ENCODE measurements around the gene FAM50A.

FAM50A gene

DNA sequence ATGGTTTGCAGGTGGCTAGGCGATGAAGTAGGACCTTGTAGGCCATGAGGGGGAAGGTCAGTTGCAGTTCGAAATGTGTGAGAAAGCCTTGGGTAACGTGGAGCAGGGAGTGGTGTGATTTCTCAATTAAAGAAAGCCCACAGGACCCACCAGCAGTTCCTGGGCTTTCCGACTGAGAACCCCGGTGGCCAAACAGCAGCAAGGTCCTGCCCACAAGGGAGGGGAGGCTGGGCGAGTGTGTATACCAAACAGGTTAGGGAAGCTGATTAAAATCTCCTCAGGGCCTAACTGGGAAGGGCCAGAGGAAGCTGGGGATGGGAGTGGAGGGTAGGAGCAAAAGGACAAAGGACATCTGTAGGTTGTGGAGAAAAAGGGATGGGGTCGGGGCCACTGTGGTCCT is 13.0 kb upstream of the FAM50A start:
- Mint-ChIP-seq H3K27me3 (no peaks in the 10 kb centered on the region), H3K36me3 (no peaks in the 10 kb centered on the region), H3K9me3 (no peaks in the 10 kb centered on the region), H3K27ac (no peak overlapping the region), H3K4me1 (peaks cover 14% of the 10 kb centered on the region), H3K4me3 (no peak overlapping the region)

DNA sequence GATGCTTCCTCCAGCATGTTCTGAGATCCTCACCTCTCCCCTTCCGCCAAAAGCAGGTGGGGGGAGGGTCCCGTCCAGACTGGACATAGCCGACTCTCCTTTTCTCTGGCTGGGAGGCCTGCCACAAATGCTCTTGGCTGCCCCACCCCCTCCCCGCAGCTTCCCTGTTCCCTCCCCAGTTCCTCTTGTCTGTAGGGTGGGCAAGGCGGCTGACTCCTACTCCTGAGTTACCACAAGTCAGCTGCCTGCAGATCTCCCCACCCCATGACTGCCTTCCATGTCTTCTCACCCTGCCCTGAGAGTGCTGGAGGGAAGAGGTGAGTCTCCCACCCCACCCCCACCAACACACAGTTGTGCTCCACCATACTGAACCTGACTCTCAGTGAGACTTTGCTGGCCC is 12.6 kb upstream of the FAM50A start:
- peaks cover 18% of the 10 kb centered on the region for H3K4me1 Mint-ChIP-seq
- H3K9me3 Mint-ChIP-seq = no peaks in the 10 kb centered on the region
- no peaks in the 10 kb centered on the region for H3K36me3 Mint-ChIP-seq
- no peak overlapping the region for H3K27ac Mint-ChIP-seq
- H3K4me3 Mint-ChIP-seq = no peak overlapping the region
- no peaks in the 10 kb centered on the region for H3K27me3 Mint-ChIP-seq

DNA sequence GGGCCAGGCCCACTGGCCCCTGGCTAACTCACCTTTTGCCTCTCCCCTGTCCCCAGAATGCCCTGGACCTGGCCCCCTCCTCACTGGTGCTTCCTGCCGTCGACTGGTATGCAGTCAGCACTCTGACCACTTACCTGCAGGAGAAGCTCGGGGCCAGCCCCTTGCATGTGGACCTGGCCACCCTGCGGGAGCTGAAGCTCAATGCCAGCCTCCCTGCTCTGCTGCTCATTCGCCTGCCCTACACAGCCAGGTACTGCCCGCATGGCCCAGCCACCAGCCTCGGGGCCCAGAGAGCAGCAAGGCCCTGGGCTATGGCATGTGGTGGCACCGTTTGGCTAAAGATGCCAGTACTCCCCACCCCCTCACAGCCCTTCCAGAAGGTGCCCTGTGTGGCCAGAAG is 11.7 kb upstream of the FAM50A start:
- Mint-ChIP-seq H3K36me3 (no peaks in the 10 kb centered on the region), H3K4me3 (no peak overlapping the region), H3K27me3 (no peaks in the 10 kb centered on the region), H3K4me1 (peaks cover 19% of the 10 kb centered on the region), H3K9me3 (no peaks in the 10 kb centered on the region), H3K27ac (no peak overlapping the region)

DNA sequence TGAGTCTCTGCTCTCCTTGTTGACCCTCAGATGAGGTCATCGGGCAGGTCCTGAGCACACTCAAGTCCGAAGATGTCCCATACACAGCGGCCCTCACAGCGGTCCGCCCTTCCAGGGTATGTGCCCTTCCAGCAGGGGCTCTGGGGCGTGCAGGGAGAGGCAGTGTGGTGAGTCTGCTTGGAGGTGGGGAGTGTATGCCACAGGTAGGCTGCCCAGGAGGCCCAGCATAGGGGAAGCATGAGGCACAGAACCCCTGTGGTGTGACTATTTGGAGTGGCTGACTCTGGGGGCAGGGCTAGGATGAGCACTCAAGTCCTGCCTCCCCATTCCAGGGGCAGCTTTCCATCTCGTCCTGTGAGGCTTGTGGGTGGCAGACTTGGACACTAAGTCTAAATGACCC is 10.3 kb upstream of the FAM50A start:
- Mint-ChIP-seq H3K27ac (peak overlapping the region; percentile 41), H3K9me3 (no peaks in the 10 kb centered on the region), H3K4me1 (peaks cover 24% of the 10 kb centered on the region), H3K36me3 (no peaks in the 10 kb centered on the region), H3K27me3 (no peaks in the 10 kb centered on the region), H3K4me3 (no peak overlapping the region)

DNA sequence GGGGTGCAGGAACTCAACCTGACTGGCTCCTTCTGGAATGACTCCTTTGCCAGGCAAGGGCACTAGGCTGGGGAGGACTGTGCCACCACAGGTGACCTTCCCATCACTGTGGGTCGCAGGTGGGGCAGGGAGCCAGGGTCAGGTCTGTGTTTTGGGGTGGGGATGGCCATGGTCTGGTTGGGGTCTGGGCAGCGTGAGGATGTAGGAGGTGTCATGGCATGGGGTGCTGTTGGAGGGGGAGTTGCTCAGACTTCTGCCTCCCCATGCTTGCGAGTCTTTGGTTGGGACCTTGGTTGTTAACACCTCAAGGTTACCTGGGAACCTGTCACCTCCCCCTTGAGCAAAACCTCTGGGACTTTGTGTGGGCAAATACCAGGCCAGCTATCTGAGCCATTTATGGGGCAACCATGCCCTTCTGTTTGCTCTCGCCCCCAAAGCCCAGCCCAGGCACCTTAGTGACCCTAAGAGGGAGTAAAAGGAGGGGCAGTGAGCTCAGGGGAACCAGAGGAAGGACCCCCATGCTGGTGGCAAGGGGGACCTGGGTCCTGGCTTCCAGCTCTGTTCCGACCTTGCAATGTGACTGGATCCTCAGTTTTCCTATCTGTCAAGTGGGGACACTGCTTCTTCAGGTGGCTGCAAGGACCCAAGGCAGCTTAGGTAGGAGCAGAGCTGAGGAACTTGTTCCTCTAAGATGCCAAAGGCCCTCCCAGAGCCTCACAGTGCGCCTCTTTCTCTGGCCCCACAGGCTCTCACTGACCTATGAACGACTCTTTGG is 9.4 kb upstream of the FAM50A start:
- Mint-ChIP-seq H3K9me3 (no peaks in the 10 kb centered on the region), H3K27ac (no peak overlapping the region), H3K36me3 (no peaks in the 10 kb centered on the region), H3K4me3 (no peak overlapping the region), H3K27me3 (no peaks in the 10 kb centered on the region), H3K4me1 (peaks cover 21% of the 10 kb centered on the region)

DNA sequence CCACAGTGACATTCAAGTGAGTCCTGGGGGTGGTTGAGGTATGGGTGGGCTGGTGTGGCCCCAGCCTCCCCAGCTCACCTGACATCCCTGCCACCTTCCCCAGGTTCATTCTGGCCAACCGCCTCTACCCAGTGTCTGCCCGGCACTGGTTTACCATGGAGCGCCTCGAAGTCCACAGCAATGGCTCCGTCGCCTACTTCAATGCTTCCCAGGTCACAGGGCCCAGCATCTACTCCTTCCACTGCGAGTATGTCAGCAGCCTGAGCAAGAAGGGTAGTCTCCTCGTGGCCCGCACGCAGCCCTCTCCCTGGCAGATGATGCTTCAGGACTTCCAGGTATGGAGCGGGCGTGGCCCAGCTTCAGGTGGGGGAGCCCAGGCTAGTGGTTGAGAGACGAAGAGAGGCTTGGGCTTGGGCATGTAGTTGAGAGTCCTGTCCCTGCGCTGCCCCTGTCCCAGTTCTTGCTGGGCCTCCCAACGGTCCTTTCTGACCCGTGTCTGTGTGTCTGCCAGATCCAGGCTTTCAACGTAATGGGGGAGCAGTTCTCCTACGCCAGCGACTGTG is 8.7 kb upstream of the FAM50A start:
- Mint-ChIP-seq H3K4me1 (peaks cover 19% of the 10 kb centered on the region), H3K27ac (no peak overlapping the region), H3K36me3 (no peaks in the 10 kb centered on the region), H3K4me3 (no peak overlapping the region), H3K27me3 (no peaks in the 10 kb centered on the region), H3K9me3 (no peaks in the 10 kb centered on the region)

DNA sequence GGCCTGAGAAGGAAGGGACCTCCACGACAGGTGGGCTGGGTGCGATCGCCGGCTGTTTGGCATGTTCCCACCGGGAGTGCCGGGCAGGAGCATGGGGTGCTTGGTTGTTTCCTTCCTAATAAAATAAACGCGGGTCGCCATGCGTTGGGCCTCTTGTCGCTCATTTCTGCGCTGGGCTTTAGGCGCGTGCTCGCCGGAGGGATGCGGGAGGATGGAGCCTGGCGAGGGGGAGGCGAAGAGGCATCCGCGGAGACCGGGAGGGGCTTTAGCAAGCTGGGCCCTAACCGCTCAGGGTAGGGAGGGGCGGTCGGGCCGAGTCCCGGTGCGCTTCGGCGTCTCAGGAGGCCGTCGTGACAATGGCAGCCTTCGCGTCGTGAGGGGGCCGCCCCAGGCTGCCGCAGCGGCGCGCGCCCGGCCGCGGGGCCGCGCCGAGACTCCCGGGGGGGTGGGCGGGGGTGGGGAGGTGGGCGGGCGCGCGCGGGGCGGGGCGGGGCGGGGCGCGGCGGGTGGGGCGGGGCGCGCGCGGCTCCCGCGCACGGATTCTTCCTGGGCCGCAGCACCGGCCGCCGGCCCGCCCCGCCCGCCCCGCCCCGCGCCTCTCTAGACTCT is 7.5 kb upstream of the FAM50A start:
- H3K27ac Mint-ChIP-seq = peak overlapping the region; percentile 89
- no peaks in the 10 kb centered on the region for H3K27me3 Mint-ChIP-seq
- H3K9me3 Mint-ChIP-seq = no peaks in the 10 kb centered on the region
- peak overlapping the region; percentile 81 for H3K4me3 Mint-ChIP-seq
- no peaks in the 10 kb centered on the region for H3K36me3 Mint-ChIP-seq
- peaks cover 14% of the 10 kb centered on the region for H3K4me1 Mint-ChIP-seq

DNA sequence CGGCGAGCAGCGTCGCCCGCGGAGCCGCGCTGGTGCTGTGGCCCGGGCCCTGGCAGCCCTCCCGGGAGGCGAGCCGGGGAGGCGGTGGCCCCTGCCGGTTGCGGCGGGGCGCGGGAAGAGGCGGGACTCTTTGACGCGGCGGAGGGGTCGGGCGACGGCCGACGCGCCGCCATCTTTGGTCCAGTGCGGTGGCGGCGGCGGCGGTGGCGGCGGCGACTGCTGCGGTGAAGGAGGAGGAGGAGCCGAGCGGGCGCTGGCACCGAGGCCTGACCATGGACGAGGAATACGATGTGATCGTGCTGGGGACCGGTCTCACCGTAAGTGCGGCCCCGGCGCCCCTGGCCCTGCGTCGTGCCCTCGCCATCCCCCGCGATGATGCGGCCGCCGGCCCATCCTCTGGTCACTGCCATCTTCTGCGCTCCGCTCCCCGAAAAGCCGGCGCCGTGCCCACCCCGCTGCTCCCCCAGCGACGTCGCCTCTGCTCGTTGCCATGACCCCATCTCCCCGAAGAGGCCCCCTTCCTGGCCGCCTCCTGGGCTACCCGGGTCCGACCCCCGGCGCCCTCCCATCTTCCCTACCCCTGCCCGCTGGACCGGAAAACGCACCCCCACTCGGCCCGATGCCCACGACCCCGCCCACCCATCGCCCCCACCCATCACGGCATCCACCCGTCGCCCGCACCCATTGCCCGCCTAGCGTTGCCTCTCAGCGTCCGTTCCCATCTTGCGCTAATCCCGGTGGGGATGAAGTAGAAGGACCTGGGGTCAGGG is 6.8 kb upstream of the FAM50A start, which contains the start of gene GDI1:
Gene GDI1, plus strand, starts transcription at position 172 of the 770 bp plus-strand sequence. Its CDS starts 101 bp downstream, at position 273.
- peak within 1 kb of the TSS; percentile 89 for H3K27ac Mint-ChIP-seq
- H3K4me3 Mint-ChIP-seq = peak within 1 kb of the TSS; percentile 86
- no peaks in the 10 kb centered on the region for H3K27me3 Mint-ChIP-seq
- no peaks in the 10 kb centered on the region for H3K36me3 Mint-ChIP-seq
- no peaks in the 10 kb centered on the region for H3K9me3 Mint-ChIP-seq
- H3K4me1 Mint-ChIP-seq = peaks cover 20% of the 10 kb centered on the region

DNA sequence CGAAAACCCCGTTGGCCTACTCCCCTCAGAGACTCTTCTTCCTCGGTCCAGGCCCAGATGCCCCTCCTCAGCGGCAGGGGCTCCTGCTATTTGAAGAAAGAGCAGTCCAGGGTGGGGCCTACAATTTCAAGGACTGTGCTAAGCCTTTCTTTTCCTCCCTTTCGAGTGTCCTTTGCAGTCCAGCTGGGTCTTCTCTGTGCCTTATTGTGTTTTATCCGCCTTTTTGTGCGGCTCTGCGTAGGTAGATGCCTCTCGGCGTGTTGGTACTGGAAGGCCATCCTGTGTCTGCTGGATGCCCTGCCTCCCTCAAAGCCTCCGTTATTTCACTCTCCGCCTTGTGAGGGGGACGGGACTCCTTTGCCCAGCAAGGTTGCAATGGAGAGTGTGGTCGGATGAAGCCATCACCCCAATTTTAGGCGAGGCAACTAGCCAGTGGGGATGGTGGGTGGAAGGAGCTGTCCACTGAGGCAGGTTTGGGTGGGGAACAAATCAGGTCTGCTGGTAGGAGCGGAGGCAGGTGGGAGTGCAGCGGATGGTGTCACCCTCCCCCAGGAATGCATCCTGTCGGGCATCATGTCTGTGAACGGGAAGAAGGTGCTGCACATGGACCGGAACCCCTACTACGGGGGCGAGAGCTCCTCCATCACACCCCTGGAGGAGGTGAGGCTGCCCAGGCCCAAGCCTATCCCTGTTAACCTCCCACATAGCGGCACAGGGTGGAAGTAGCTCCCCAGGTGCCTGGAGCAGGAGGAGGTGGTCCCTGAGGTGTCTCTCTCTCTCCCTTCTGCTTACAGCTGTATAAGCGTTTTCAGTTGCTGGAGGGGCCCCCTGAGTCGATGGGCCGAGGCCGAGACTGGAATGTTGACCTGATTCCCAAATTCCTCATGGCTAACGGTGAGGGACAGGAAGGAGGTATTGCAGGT is 5.7 kb upstream of the FAM50A start:
- Mint-ChIP-seq H3K4me3 (peak overlapping the region; percentile 86), H3K4me1 (peaks cover 22% of the 10 kb centered on the region), H3K27me3 (no peaks in the 10 kb centered on the region), H3K27ac (peak overlapping the region; percentile 84), H3K9me3 (no peaks in the 10 kb centered on the region), H3K36me3 (no peaks in the 10 kb centered on the region)

DNA sequence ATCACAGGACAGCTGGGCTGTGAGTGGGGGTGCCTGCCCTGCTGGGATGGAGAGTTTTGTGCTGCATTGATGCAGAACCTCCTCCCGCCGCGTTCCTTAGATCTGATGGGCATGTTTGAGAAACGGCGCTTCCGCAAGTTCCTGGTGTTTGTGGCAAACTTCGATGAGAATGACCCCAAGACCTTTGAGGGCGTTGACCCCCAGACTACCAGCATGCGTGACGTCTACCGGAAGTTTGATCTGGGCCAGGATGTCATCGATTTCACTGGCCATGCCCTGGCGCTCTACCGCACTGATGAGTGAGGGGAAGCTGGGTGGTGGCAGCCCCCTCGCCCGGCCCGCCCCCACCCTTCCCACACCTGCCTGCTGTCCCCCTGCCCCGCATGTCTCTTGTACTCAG is 4.1 kb upstream of the FAM50A start:
- no peak overlapping the region for H3K4me3 Mint-ChIP-seq
- H3K9me3 Mint-ChIP-seq = no peaks in the 10 kb centered on the region
- H3K27ac Mint-ChIP-seq = no peak overlapping the region
- no peaks in the 10 kb centered on the region for H3K27me3 Mint-ChIP-seq
- no peaks in the 10 kb centered on the region for H3K36me3 Mint-ChIP-seq
- peaks cover 26% of the 10 kb centered on the region for H3K4me1 Mint-ChIP-seq

DNA sequence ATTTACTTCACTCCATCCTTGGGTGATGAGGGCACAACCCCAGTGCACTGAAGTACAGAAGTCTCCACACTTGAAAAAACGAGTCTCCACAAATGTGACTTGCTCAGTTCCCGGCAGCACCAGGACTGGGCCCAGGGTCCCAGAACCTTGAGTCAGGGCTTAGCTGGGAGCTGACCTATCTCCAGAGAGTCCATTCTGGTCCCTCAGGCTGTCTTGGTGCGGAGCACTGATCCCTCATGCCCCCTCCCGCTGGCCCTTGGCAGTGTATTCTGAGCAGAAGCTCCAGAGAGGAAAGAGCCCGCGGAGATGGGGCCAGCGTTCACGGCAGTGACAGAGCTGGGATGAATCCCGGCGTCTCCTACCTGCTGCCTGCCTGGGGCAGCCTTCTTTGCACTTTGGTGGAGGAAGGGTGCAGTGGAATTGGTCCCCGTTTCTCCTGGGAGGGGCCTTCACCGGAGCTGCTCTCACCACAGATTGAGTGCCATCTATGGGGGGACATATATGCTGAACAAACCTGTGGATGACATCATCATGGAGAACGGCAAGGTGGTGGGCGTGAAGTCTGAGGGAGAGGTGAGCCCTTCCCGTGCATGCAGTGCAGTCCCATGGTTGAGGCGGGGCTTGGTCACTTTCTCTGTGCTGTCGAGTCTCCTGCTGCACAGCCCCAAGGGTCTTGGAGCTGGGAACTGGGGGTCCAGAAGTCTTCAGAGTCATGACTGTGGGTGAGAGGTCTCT is 3.2 kb upstream of the FAM50A start:
- H3K36me3 Mint-ChIP-seq = no peaks in the 10 kb centered on the region
- no peak overlapping the region for H3K4me3 Mint-ChIP-seq
- H3K27ac Mint-ChIP-seq = no peak overlapping the region
- peaks cover 26% of the 10 kb centered on the region for H3K4me1 Mint-ChIP-seq
- no peaks in the 10 kb centered on the region for H3K9me3 Mint-ChIP-seq
- H3K27me3 Mint-ChIP-seq = no peaks in the 10 kb centered on the region

DNA sequence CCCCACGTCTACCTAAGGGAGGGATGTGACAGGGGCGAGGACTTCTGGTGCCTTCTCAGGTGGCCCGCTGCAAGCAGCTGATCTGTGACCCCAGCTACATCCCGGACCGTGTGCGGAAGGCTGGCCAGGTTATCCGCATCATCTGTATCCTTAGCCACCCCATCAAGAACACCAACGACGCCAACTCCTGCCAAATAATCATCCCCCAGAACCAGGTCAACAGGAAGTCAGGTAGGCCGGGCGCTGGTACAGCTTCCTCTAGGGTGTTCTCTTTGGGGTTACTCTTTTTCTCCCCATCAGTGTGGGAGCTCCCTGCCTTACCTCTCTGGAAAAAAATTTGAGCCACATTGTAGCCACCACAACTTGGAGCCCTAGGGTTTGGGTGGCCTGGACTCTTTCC is 2.4 kb upstream of the FAM50A start:
- Mint-ChIP-seq H3K27ac (peak overlapping the region; percentile 30), H3K36me3 (no peaks in the 10 kb centered on the region), H3K27me3 (no peaks in the 10 kb centered on the region), H3K9me3 (no peaks in the 10 kb centered on the region), H3K4me1 (peaks cover 20% of the 10 kb centered on the region), H3K4me3 (no peak overlapping the region)

DNA sequence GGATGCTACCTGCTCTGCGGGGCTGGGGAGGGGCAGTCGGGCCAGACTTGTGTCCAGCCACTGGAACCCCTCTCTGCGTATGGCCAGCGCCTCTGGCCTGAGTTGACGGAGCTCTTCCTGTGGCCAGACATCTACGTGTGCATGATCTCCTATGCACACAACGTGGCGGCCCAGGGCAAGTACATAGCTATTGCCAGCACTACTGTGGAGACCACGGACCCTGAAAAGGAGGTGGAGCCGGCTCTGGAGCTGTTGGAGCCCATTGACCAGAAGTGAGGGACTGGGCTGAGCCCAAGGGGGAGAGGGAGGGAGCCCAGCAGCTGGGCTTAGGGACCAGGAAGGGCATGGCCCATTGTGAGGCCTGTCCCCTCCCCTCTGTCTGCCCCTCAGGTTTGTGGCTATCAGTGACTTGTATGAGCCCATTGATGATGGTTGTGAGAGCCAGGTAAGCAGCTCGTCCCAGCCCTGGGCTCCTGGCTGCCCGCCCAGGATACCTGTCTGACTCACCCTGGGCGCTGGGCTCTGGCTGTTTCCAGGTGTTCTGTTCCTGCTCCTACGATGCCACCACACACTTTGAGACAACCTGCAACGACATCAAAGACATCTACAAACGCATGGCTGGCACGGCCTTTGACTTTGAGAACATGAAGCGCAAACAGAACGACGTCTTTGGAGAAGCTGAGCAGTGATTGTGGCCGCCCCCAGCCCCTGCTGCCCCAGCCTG is 1.8 kb upstream of the FAM50A start:
- Mint-ChIP-seq H3K4me3 (no peak overlapping the region), H3K4me1 (peaks cover 20% of the 10 kb centered on the region), H3K27me3 (no peaks in the 10 kb centered on the region), H3K9me3 (no peaks in the 10 kb centered on the region), H3K36me3 (no peaks in the 10 kb centered on the region), H3K27ac (no peak overlapping the region)

DNA sequence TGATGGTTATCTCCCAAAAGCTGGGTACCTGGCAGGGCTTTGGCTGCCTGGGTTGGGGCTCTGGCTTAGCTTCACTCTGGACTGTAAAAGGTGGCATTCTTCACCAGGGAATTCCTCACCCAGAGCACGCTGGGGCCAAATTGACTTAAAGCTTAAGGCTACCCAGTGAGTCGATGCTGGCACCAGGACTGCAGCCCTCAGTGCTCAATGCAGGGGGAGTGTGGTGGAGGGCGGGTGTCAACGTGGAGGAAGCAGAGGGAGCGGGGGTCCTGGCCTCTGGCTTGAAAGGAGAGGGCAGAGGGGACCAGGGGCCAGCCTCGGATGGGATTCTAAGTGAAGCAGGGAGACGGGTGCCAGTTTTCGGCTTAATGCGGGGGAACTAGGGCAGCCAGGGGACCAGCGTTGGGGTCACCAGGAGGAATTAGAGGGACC is 446 bp upstream of the FAM50A start:
- Mint-ChIP-seq H3K36me3 (no peaks in the 10 kb centered on the region), H3K27ac (peak overlapping the region; percentile 35), H3K9me3 (no peaks in the 10 kb centered on the region), H3K27me3 (no peaks in the 10 kb centered on the region), H3K4me1 (peaks cover 16% of the 10 kb centered on the region), H3K4me3 (peak overlapping the region; percentile 73)
